ENCODE measurements around the gene ARAP1.

Gene ARAP1

DNA sequence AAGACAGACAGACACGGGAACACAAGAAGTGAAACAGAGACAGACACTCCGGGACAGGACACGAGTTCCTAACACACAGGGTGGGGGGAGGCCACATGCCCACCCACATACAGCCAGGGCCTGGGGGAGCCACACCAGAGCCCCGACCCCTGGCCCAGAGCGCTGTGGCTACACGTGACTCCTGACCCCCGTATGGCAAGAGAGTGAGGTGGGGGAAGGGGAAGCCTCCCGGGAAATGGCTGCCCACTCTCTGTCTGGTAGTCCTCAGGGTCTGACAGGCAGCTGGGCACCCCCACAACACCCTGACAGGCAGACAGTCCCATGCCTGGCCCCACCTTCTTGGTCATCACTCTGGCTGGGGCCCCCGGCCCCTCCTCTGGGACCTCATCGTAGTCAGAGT, 39.4 kb downstream of the ARAP1 start:
- Histone ChIP-seq H3K4me3 (ENCODE audit: insufficient read depth, low read depth, low read length) (no peak overlapping the region), H3K27ac (ENCODE audit: insufficient read depth, low read depth, low read length, poor library complexity, severe bottlenecking) (peak overlapping the region; percentile 22)
- 68 to 69% methylated on average over 10 of the region's 10 CpGs for WGBS, 2 experiments

DNA sequence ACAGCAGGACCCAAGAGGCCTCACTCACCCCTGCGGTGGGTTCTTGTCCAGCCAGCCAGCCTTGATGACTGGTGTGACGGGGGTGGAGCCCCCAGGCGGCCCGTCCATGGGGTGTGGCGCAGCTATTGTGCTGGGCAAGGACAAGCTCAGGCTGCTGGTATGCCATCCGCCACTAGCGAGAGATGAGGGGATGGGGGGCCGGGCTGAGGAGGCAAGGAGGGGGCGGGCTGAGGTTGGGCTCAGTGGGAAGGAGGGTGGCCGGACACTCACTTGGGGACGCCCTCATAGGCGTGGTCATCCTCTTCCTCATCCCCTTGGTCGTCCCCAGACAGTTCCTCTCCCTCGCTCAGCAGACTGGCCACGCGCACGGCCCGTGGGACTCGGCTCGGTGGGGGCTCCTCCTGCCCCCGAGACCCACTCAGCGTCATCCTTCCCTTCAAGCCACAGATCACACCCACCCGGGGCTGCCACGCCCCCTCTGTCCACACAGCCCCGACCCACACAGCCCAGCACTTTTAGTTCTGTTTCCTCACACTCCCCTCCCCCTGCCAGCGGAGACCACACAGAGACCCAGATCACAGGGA, 39.9 kb downstream of the ARAP1 start:
- 71 to 74% methylated on average over 26 of the region's 26 CpGs for WGBS, 2 experiments
- Histone ChIP-seq H3K27ac (ENCODE audit: insufficient read depth, low read depth, low read length, poor library complexity, severe bottlenecking) (peak overlapping the region; percentile 22), H3K27me3 (ENCODE audit: control insufficient read depth, insufficient read depth, low read length, poor library complexity, severe bottlenecking) (no peaks in the 10 kb centered on the region), H3K4me3 (ENCODE audit: insufficient read depth, low read depth, low read length) (no peak overlapping the region), H3K36me3 (ENCODE audit: control insufficient read depth, insufficient read depth, low read length) (no peaks in the 10 kb centered on the region), H3K9me3 (ENCODE audit: control insufficient read depth, low read length) (no peaks in the 10 kb centered on the region), H3K4me1 (ENCODE audit: control insufficient read depth, insufficient read depth, low read length) (peaks cover 34% of the 10 kb centered on the region)

More for the DNA sequence above, 39.4 kb downstream of the ARAP1 start:
- Histone ChIP-seq H3K9me3 (ENCODE audit: control insufficient read depth, low read length) (no peaks in the 10 kb centered on the region), H3K36me3 (ENCODE audit: control insufficient read depth, insufficient read depth, low read length) (no peaks in the 10 kb centered on the region), H3K4me1 (ENCODE audit: control insufficient read depth, insufficient read depth, low read length) (peaks cover 29% of the 10 kb centered on the region), H3K27me3 (ENCODE audit: control insufficient read depth, insufficient read depth, low read length, poor library complexity, severe bottlenecking) (no peaks in the 10 kb centered on the region)

DNA sequence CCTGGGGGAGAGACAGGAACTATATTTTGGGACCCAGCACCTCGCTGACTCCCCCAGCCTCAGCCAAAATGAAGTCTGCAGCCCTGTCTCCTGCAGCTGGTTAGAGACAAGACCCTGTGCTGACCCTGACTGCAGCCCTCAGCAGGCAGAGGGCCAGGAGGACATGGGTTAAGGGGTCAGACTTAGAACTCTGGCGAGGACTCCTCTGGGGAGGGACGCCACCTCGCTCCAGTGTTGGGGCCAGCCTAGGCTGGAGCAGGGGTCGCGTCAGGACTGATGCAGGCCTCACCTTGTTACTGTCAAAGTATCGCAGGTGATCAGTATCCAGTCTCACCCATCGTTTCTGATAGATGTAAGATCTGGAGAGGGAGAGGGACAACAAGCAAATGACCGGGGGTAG, 41.1 kb downstream of the ARAP1 start:
- H3K27ac ChIP-seq (ENCODE audit: insufficient read depth, low read depth, low read length, poor library complexity, severe bottlenecking): no peak overlapping the region
- H3K36me3 ChIP-seq (ENCODE audit: control insufficient read depth, insufficient read depth, low read length): no peaks in the 10 kb centered on the region
- H3K9me3 ChIP-seq (ENCODE audit: control insufficient read depth, low read length): no peaks in the 10 kb centered on the region
- H3K27me3 ChIP-seq (ENCODE audit: control insufficient read depth, insufficient read depth, low read length, poor library complexity, severe bottlenecking): no peaks in the 10 kb centered on the region
- 93 to 94% methylated on average over 9 of the region's 9 CpGs for WGBS, 2 experiments
- H3K4me3 ChIP-seq (ENCODE audit: insufficient read depth, low read depth, low read length): no peak overlapping the region
- peaks cover 42% of the 10 kb centered on the region for H3K4me1 ChIP-seq (ENCODE audit: control insufficient read depth, insufficient read depth, low read length)

DNA sequence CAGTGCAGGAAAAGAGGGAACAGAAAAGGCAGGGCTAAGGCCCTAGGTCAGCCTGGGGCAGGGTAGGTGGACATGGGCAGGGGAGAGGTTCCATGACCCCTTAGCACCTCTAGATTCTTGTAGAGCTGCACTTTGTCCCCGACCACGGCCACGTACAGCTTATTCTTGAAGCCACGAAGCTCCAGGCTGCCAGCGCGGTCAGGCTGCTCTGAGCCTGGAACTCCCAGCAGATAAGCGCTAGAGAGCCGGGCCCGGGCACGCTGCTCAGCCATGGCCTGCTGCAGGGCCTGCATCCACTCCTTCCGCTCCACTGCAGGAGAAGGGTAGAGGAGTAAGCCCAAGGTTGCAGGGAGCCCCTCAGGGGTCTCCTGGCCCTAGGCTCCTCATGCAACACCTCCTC, 41.9 kb downstream of the ARAP1 start:
- no peak overlapping the region for H3K27ac ChIP-seq (ENCODE audit: insufficient read depth, low read depth, low read length, poor library complexity, severe bottlenecking)
- no peak overlapping the region for H3K4me3 ChIP-seq (ENCODE audit: insufficient read depth, low read depth, low read length)
- H3K4me1 ChIP-seq (ENCODE audit: control insufficient read depth, insufficient read depth, low read length): peaks cover 48% of the 10 kb centered on the region
- 94 to 96% methylated on average over 11 of the region's 11 CpGs for WGBS, 2 experiments
- H3K27me3 ChIP-seq (ENCODE audit: control insufficient read depth, insufficient read depth, low read length, poor library complexity, severe bottlenecking): no peaks in the 10 kb centered on the region
- H3K36me3 ChIP-seq (ENCODE audit: control insufficient read depth, insufficient read depth, low read length): no peaks in the 10 kb centered on the region
- H3K9me3 ChIP-seq (ENCODE audit: control insufficient read depth, low read length): no peaks in the 10 kb centered on the region

GRCh38 chr11:72709478-72710238, 42.5 kb downstream of the ARAP1 start:
- Histone ChIP-seq H3K4me3 (ENCODE audit: insufficient read depth, low read depth, low read length) (no peak overlapping the region), H3K36me3 (ENCODE audit: control insufficient read depth, insufficient read depth, low read length) (no peaks in the 10 kb centered on the region), H3K9me3 (ENCODE audit: control insufficient read depth, low read length) (no peaks in the 10 kb centered on the region), H3K27me3 (ENCODE audit: control insufficient read depth, insufficient read depth, low read length, poor library complexity, severe bottlenecking) (no peaks in the 10 kb centered on the region), H3K4me1 (ENCODE audit: control insufficient read depth, insufficient read depth, low read length) (peaks cover 53% of the 10 kb centered on the region), H3K27ac (ENCODE audit: insufficient read depth, low read depth, low read length, poor library complexity, severe bottlenecking) (no peak overlapping the region)
- 96% methylated on average over 20 of the region's 20 CpGs for WGBS, 2 experiments

DNA sequence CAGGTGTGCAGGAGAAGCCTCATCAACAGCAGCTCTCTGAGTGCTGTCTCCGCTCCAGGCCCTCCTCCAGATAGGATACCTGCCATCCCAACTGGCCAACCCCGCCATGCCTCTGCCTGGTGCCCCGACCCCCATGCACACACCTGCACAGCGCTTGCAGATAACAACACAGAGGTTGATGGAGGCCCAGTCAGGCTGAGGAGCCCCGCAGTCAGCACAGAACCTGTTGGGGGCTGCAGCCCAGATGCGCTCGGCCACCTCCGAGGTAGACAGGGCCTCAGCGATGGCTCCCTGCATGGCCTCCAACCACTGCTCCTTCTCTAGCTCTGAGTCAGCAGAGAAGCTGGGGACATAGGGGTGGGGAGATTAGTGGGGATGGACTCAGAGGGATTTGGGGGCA, 45.2 kb downstream of the ARAP1 start:
- Histone ChIP-seq H3K4me3 (ENCODE audit: insufficient read depth, low read depth, low read length) (no peak overlapping the region), H3K27me3 (ENCODE audit: control insufficient read depth, insufficient read depth, low read length, poor library complexity, severe bottlenecking) (no peaks in the 10 kb centered on the region), H3K4me1 (ENCODE audit: control insufficient read depth, insufficient read depth, low read length) (peaks cover 55% of the 10 kb centered on the region), H3K27ac (ENCODE audit: insufficient read depth, low read depth, low read length, poor library complexity, severe bottlenecking) (no peak overlapping the region), H3K36me3 (ENCODE audit: control insufficient read depth, insufficient read depth, low read length) (no peaks in the 10 kb centered on the region), H3K9me3 (ENCODE audit: control insufficient read depth, low read length) (no peaks in the 10 kb centered on the region)
- WGBS, 2 experiments: 96% methylated on average over 9 of the region's 9 CpGs

DNA sequence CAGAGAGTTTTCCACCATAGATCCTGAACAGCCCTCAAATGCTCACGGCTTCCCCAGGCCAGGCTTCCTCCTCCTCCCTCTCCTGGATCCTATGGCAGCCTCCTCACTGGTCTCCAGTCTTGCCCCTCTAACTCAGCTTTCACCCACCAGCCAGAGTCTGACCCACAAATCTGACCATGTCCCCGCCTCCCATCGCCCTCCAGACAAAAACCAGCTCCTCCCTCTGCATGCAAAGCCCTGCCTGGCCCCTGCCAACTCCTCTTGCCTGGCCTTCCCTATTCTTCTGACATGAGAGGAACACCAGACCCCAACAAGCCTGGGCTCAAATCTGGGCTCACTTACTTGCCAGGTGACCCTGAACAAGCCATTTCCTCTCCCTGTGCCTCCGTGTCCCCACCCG, 45.6 kb downstream of the ARAP1 start:
- no peaks in the 10 kb centered on the region for H3K9me3 ChIP-seq (ENCODE audit: control insufficient read depth, low read length)
- 76 to 79% methylated on average over 5 of the region's 5 CpGs for WGBS, 2 experiments
- H3K4me3 ChIP-seq (ENCODE audit: insufficient read depth, low read depth, low read length): no peak overlapping the region
- no peaks in the 10 kb centered on the region for H3K27me3 ChIP-seq (ENCODE audit: control insufficient read depth, insufficient read depth, low read length, poor library complexity, severe bottlenecking)
- peaks cover 53% of the 10 kb centered on the region for H3K4me1 ChIP-seq (ENCODE audit: control insufficient read depth, insufficient read depth, low read length)
- no peaks in the 10 kb centered on the region for H3K36me3 ChIP-seq (ENCODE audit: control insufficient read depth, insufficient read depth, low read length)
- H3K27ac ChIP-seq (ENCODE audit: insufficient read depth, low read depth, low read length, poor library complexity, severe bottlenecking): peak overlapping the region; percentile 52

DNA sequence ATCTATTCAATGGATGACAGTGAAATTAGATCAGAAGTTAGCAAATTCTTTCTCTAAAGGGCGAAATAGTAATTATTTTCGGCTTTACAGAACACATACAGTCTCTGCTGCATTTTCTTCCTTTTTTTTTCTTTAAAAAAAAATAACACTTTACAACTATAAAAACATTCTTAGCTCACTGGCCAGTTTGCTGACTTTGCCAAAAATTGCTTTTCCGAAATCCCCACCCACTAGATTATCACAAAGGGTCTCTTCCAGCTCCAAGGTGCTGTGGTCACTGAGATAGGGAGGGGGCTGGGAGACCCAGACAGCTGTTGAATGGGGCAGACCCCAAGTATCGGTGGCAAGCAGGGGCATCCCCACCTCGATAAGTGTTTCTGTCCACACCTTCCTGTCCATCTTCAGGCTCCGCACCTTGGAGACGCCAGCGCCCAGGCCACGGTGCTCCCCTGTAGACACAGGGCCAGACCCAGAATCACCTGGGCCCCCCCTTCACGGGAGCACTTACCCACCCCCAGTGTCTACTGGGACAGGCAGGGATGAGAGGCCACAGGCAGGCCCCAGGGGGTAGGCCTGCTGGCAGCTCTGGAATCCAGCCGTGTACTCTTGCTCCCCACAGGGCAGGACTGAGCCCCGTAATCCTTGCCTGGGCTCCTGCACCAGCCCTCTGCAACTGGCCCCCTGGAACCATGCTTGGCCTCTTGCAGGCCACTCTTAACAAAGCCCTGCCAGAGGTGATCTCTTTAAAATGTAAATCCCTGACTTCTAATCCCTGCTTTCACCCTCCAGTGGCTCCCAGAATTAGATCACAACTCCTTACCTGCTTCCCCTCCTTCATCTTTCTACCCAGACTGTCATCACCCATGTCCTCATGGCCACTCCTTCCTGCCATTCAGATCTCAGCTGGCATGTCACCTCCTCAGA, 46.5 kb downstream of the ARAP1 start:
- H3K27me3 ChIP-seq (ENCODE audit: control insufficient read depth, insufficient read depth, low read length, poor library complexity, severe bottlenecking): no peaks in the 10 kb centered on the region
- H3K4me3 ChIP-seq (ENCODE audit: insufficient read depth, low read depth, low read length): no peak overlapping the region
- H3K4me1 ChIP-seq (ENCODE audit: control insufficient read depth, insufficient read depth, low read length): peaks cover 53% of the 10 kb centered on the region
- no peaks in the 10 kb centered on the region for H3K9me3 ChIP-seq (ENCODE audit: control insufficient read depth, low read length)
- H3K27ac ChIP-seq (ENCODE audit: insufficient read depth, low read depth, low read length, poor library complexity, severe bottlenecking): peak overlapping the region; percentile 52
- H3K36me3 ChIP-seq (ENCODE audit: control insufficient read depth, insufficient read depth, low read length): no peaks in the 10 kb centered on the region
- 58 to 67% methylated on average over 12 of the region's 12 CpGs for WGBS, 2 experiments

DNA sequence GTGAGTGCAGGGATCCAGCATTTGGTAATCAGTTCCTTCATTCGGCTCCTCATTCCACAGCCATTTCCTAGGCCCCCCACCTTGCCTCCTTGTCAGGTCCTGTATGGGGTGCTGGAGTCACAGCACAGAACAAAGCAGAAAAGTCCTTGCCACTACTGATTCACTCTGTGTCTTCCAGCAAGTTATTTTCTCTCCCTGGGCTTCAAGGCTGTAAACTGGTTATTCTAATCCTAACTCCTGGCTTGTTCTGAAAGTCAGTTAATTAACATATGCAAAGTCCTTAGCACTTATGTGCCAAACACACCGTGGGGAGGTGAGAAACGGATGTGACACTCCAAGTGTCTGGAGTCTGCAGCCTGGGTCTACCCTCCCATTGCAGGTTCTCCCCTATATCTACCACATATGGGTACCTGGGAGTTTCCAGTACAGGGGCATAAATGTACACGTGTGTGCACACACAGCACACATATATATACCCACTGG, 47.4 kb downstream of the ARAP1 start:
- H3K4me1 ChIP-seq (ENCODE audit: control insufficient read depth, insufficient read depth, low read length): peaks cover 53% of the 10 kb centered on the region
- 49 to 63% methylated on average over 3 to 4 of the region's 4 CpGs for WGBS, 2 experiments
- H3K36me3 ChIP-seq (ENCODE audit: control insufficient read depth, insufficient read depth, low read length): no peaks in the 10 kb centered on the region
- H3K27ac ChIP-seq (ENCODE audit: insufficient read depth, low read depth, low read length, poor library complexity, severe bottlenecking): no peak overlapping the region
- no peaks in the 10 kb centered on the region for H3K9me3 ChIP-seq (ENCODE audit: control insufficient read depth, low read length)
- H3K4me3 ChIP-seq (ENCODE audit: insufficient read depth, low read depth, low read length): no peak overlapping the region
- no peaks in the 10 kb centered on the region for H3K27me3 ChIP-seq (ENCODE audit: control insufficient read depth, insufficient read depth, low read length, poor library complexity, severe bottlenecking)

Measured in ectodermal cell (in vitro differentiated cells).